Tibial artery (tissue), 4 donors: ENCODE measurements around the gene GALNT10.

Experiments used
- DNase-seq, 2 donors: peaks; one replicate each; pipeline ENCODE4 v3.0.0-alpha.2; 2019
- H3K27ac ChIP-seq, 2 donors: fragments of 200-600 bp; sonication (generic) in 1 of 2; 1 replicate in 1 of 2; 2 replicates in 1 of 2; pipeline ENCODE4 v1.5.1; 2018 to 2019; ENCODE audit warnings: mild to moderate bottlenecking in 1 of 2
- H3K27me3 ChIP-seq, 2 donors: fragments of 200-600 bp; sonication (generic) in 1 of 2; one replicate each; pipeline versions ENCODE4 v1.5.1 to v1.6.0; 2016 to 2019
- H3K36me3 ChIP-seq, 3 donors: fragments of 200-600 bp; sonication (generic) in 2 of 3; one replicate each; pipeline ENCODE4 v1.5.1; 2016 to 2019; ENCODE audit warnings: mild to moderate bottlenecking in 2 of 3
- H3K4me1 ChIP-seq, 4 donors: fragments of 200-600 bp; sonication (generic) in 2 of 4; 1 replicate in 3 of 4; 2 replicates in 1 of 4; pipeline ENCODE4 v1.5.1; 2016 to 2019
- H3K4me3 ChIP-seq, 2 donors: fragments of 200-600 bp; sonication (generic) in 1 of 2; 1 replicate in 1 of 2; 2 replicates in 1 of 2; pipeline ENCODE4 v1.5.1; 2018 to 2019; ENCODE audit warnings: mild to moderate bottlenecking in 2 of 2
- H3K9me3 ChIP-seq, 3 donors: fragments of 200-600 bp; sonication (generic) in 1 of 3; one replicate each; pipeline ENCODE4 v1.5.1; 2016 to 2019
- intact Hi-C: fragments of 100-400 bp; cut with DNase I; formaldehyde crosslinking; loops from one replicate; pipeline ENCODE4 v1.15.0; 2023; ENCODE audit warnings: low total_unique reads
- TF ChIP-seq, protein P1 (sequence below), 2 experiments: fragments of 200-600 bp in 1 of 2; fragments of 450-650 bp in 1 of 2; IDR thresholded peaks; one replicate each; pipeline ENCODE4 v1.5.1; 2017 to 2019; ENCODE audit warnings: antibody characterized with exemption in 2 of 2, mild to moderate bottlenecking in 1 of 2, moderate library complexity in 1 of 2

GALNT10 gene

GRCh38 chr5:154222414-154222813 lies 31.9 kb downstream of the GALNT10 start:
- H3K27ac ChIP-seq, result peak overlapping the region; percentile 60 to 63
- H3K36me3 ChIP-seq, result no peaks in the 10 kb centered on the region
- H3K4me1 ChIP-seq, result peaks cover 0 to 25% (median 18%) of the 10 kb centered on the region in 4 donors
- H3K27me3 ChIP-seq, result no peaks in the 10 kb centered on the region
- no peak overlapping the region for H3K4me3 ChIP-seq
- H3K9me3 ChIP-seq, result no peaks in the 10 kb centered on the region
- intact Hi-C loops, result no loop called here
- no peak for DNase-seq
- TF ChIP-seq, protein P1, sequence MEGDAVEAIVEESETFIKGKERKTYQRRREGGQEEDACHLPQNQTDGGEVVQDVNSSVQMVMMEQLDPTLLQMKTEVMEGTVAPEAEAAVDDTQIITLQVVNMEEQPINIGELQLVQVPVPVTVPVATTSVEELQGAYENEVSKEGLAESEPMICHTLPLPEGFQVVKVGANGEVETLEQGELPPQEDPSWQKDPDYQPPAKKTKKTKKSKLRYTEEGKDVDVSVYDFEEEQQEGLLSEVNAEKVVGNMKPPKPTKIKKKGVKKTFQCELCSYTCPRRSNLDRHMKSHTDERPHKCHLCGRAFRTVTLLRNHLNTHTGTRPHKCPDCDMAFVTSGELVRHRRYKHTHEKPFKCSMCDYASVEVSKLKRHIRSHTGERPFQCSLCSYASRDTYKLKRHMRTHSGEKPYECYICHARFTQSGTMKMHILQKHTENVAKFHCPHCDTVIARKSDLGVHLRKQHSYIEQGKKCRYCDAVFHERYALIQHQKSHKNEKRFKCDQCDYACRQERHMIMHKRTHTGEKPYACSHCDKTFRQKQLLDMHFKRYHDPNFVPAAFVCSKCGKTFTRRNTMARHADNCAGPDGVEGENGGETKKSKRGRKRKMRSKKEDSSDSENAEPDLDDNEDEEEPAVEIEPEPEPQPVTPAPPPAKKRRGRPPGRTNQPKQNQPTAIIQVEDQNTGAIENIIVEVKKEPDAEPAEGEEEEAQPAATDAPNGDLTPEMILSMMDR (IDR thresholded peaks at IDR 0.05), result no peak

DNA sequence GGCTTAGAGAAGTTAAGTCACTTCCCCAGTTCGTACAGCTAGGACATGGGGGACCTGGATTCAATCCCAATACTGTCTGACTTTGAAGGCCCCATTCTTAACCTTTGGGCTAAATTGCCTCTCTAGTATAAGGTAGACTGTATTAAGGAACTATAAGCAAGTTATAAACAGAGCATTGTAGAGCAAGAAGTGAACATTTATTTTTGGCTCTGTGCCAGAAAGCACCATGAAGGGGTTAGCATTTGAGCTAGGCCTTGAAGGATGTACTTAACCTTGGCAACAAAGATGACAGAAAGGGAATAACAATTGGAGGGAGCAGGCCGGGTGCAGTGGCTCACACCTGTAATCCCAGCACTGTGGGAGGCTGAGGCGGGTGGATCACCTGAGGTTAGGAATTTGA lies 32.8 kb downstream of the GALNT10 start:
- no peak overlapping the region for H3K27ac ChIP-seq
- DNase-seq, result no peak

DNA sequence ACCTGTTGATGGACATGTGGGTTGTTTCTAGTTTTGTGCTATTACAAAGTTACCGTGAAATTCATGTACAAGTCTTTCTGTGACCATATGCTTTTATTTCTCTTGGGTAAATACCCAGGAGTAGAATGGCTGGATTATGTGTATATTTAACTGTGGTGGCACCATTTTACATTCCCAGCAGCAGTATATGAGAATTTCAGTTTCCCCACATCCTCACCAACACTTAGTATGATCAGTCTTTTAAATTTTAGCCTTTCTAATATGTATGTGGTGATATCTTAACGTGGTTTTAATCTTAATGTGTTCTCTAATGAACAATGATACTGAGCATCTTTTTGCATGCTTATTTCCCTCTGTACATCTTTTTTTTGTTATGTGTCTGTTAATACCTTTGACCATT lies 36.6 kb downstream of the GALNT10 start:
- TF ChIP-seq, protein P1 (IDR thresholded peaks at IDR 0.05), result no peak
- Histone ChIP-seq H3K4me1 (peaks cover 0 to 5% (median 1%) of the 10 kb centered on the region in 4 donors), H3K9me3 (no peaks in the 10 kb centered on the region), H3K27me3 (no peaks in the 10 kb centered on the region), H3K27ac (no peak overlapping the region), H3K36me3 (no peaks in the 10 kb centered on the region), H3K4me3 (no peak overlapping the region)
- intact Hi-C loops, result no loop called here
- DNase-seq, result no peak

More for the DNA sequence above, 32.8 kb downstream of the GALNT10 start:
- TF ChIP-seq, protein P1 (IDR thresholded peaks at IDR 0.05), result no peak
- Histone ChIP-seq H3K4me1 (peaks cover 0 to 24% (median 18%) of the 10 kb centered on the region in 4 donors), H3K9me3 (no peaks in the 10 kb centered on the region), H3K4me3 (no peak overlapping the region), H3K36me3 (no peaks in the 10 kb centered on the region), H3K27me3 (no peaks in the 10 kb centered on the region)
- intact Hi-C loops, result no loop called here

DNA sequence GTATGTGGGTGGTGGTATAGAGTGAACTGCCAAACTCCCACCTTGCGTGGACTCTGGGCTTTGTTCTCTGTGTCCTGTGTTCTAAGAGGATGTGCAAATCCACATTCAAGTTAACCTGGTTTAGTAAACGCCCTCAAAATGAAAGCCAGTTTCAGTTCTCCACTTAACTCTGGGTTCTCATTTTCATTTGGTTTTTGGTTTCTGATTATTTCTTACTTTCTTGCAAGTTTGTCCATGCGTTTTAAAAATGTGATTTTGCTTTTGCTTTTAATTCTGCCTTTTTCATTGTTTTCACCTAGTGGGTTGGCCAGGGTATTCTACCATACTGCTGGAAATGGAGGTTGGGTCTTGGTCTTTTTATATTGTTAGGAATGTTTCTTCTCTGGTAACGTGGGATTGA lies 38.2 kb downstream of the GALNT10 start:
- TF ChIP-seq, protein P1 (IDR thresholded peaks at IDR 0.05), result no peak
- Histone ChIP-seq H3K27me3 (no peaks in the 10 kb centered on the region), H3K36me3 (no peaks in the 10 kb centered on the region), H3K27ac (no peak overlapping the region), H3K4me3 (no peak overlapping the region), H3K4me1 (no peaks in the 10 kb centered on the region), H3K9me3 (no peaks in the 10 kb centered on the region)
- no peak for DNase-seq
- intact Hi-C loops, result no loop called here

DNA sequence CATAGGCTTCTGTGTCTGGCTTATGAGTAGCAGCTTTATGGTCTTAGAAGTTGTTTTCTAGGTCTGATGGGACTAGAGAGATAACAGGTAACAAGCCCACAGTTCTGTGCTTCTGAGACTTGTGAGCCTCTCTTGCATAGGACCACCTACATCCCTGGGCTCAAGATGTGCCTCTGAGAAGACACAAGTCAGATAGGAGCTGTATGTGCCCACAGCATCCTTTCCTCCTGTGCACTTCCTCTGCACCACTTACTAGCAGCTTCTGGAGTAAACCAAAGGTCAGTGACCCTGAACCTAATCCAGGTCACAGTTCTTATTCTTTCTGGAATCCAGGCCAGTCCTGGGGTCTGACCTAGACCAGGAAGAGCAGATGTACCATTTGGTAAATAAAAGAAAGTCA lies 40.0 kb downstream of the GALNT10 start:
- Histone ChIP-seq H3K9me3 (no peaks in the 10 kb centered on the region), H3K36me3 (no peaks in the 10 kb centered on the region), H3K4me3 (no peak overlapping the region), H3K27ac (no peak overlapping the region), H3K27me3 (no peaks in the 10 kb centered on the region), H3K4me1 (no peaks in the 10 kb centered on the region)
- DNase-seq, result no peak
- intact Hi-C loops, result no loop called here
- TF ChIP-seq, protein P1 (IDR thresholded peaks at IDR 0.05), result no peak

DNA sequence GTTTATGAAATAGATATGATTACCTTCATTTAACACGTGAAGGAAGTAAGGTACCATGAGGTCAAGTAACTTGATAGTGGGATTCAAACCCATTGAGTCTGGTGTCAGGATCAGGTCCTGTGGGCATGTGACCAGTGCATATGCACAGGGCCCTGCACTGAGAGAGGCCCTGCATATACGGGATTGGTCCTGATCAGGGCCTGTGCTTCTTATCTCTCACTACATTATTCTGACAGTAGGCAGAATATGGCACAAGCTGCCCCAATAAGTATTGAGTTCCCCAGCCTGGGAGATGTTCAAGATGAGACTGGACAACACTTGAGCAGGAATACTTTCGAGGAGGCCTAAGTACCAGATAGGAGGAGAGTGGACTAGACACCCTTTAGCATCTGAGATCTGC lies 44.0 kb downstream of the GALNT10 start:
- Histone ChIP-seq H3K4me1 (no peaks in the 10 kb centered on the region), H3K36me3 (no peaks in the 10 kb centered on the region), H3K27me3 (no peaks in the 10 kb centered on the region), H3K9me3 (no peaks in the 10 kb centered on the region), H3K4me3 (no peak overlapping the region), H3K27ac (no peak overlapping the region)
- intact Hi-C loops, result no loop called here
- no peak for DNase-seq
- TF ChIP-seq, protein P1 (IDR thresholded peaks at IDR 0.05), result no peak
